Peyer's patch (tissue), 4 donors: ENCODE results near the gene ATOH8. TPM values are rescaled to one million over a fixed set of nuclear protein-coding genes. Genes with fewer than 3 reads are reported as not detected.
"Not testable (repeated sequence)": the region's sequence is repeated elsewhere in the genome, so short reads cannot be mapped to it uniquely, and the experiment has no call there.

ENCODE experiments used
- DNase-seq, 3 donors: peaks; one replicate each; pipeline ENCODE4 v3.0.0-alpha.2; 2017 to 2019
- H3K27ac ChIP-seq, 4 donors: fragments of 200-600 bp; sonication (generic); one replicate each; pipeline ENCODE4 v1.5.1; 2016 to 2019
- H3K27me3 ChIP-seq, 2 donors: fragments of 200-600 bp; sonication (generic); one replicate each; pipeline ENCODE4 v1.5.1; 2019
- H3K36me3 ChIP-seq, 3 donors: fragments of 200-600 bp; sonication (generic); one replicate each; pipeline ENCODE4 v1.5.1; 2016 to 2019
- H3K4me1 ChIP-seq, 4 donors: fragments of 200-600 bp; sonication (generic); one replicate each; pipeline ENCODE4 v1.5.1; 2016 to 2019
- H3K4me3 ChIP-seq, 4 donors: fragments of 200-600 bp; sonication (generic); 1 replicate in 3 of 4; 2 replicates in 1 of 4; pipeline ENCODE4 v1.5.1; 2016 to 2019; ENCODE audit warnings: mild to moderate bottlenecking in 1 of 4
- H3K9me3 ChIP-seq, 4 donors: fragments of 200-600 bp; sonication (generic); one replicate each; pipeline ENCODE4 v1.5.1; 2016 to 2019; ENCODE audit warnings: mild to moderate bottlenecking in 1 of 4
- CTCF ChIP-seq, 6 experiments: fragments of 450-650 bp in 4 of 6; fragments of 200-600 bp in 2 of 6; sonication (generic) in 1 of 6; IDR thresholded peaks; one replicate each; pipeline ENCODE4 v1.5.1; 2017 to 2019; ENCODE audit warnings: antibody characterized with exemption in 6 of 6, mild to moderate bottlenecking in 3 of 6, moderate library complexity in 1 of 6
- POLR2A ChIP-seq, 2 donors: fragments of 450-650 bp; IDR thresholded peaks; one replicate each; pipeline ENCODE4 v1.5.1; 2017; ENCODE audit warnings: antibody characterized with exemption in 2 of 2, mild to moderate bottlenecking in 2 of 2, moderate library complexity in 2 of 2
- total RNA-seq, 4 donors: library from RNA; depleted of rRNA; stranded (reverse); fragments of >200 nt; gene quantifications; one replicate each; pipeline ENCODE4 v1.1.0, GENCODE V29; 2016

The ATOH8 gene
- total RNA-seq, 4 donors from 2014 or later, result 5.3 to 35.5 (median 13.9) TPM

- TF ChIP-seq POLR2A (IDR thresholded peaks at IDR 0.05) (no peak), CTCF (IDR thresholded peaks at IDR 0.05) (no peak)
- Histone ChIP-seq H3K4me1 (peaks cover 0 to 1% (median 0%) of the 10 kb centered on the region in 4 donors), H3K27ac (peak overlapping the region in 2 of 4 donors; percentile 55 to 70), H3K9me3 (no peaks in the 10 kb centered on the region), H3K27me3 (no peaks in the 10 kb centered on the region), H3K36me3 (no peaks in the 10 kb centered on the region), H3K4me3 (no peak overlapping the region)
- DNase-seq, result no peak
Observed at GRCh38 chr2:85712336-85712735, 41.5 kb upstream of the ATOH8 start.

- H3K4me1 ChIP-seq, result no peaks in the 10 kb centered on the region
- no peak for TF ChIP-seq POLR2A (IDR thresholded peaks at IDR 0.05)
- TF ChIP-seq CTCF (IDR thresholded peaks at IDR 0.05), result no peak
- no peak overlapping the region for H3K4me3 ChIP-seq
- peak overlapping the region in 2 of 4 donors; percentile 55 to 70 for H3K27ac ChIP-seq
- no peaks in the 10 kb centered on the region for H3K27me3 ChIP-seq
- DNase-seq, result no peak
- no peaks in the 10 kb centered on the region for H3K36me3 ChIP-seq
- H3K9me3 ChIP-seq, result no peaks in the 10 kb centered on the region
Observed at GRCh38 chr2:85712849-85713612, 40.8 kb upstream of the ATOH8 start.

GRCh38 chr2:85713836-85714235 is 40.0 kb upstream of the ATOH8 start:
- H3K9me3 ChIP-seq, result no peaks in the 10 kb centered on the region
- TF ChIP-seq POLR2A (IDR thresholded peaks at IDR 0.05) (no peak), CTCF (IDR thresholded peaks at IDR 0.05) (no peak)
- no peak overlapping the region for H3K4me3 ChIP-seq
- H3K27ac ChIP-seq, result peak overlapping the region in 1 of 4 donors; percentile 70
- H3K4me1 ChIP-seq, result no peaks in the 10 kb centered on the region
- H3K27me3 ChIP-seq, result no peaks in the 10 kb centered on the region
- H3K36me3 ChIP-seq, result no peaks in the 10 kb centered on the region
- no peak for DNase-seq

DNA sequence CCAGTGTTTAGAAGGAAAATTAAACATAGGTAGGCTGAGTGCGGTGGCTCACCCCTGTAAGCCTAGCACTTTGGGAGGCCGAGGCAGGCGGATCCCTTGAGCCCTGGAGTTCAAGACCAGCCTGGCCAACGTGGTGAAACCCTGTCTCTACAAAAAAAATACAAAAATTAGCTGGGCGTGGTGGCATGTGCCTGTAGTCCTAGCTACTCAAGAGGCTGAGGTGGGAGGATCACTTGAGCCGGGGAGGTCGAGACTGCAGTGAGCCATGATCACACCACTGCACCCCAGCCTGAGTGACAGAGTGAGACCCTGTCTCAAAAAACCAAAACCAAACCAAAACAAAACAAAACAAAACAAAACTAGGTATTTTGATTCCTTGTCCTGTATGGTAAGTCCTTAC is 39.4 kb upstream of the ATOH8 start:
- H3K9me3 ChIP-seq, H3K27me3 ChIP-seq, DNase-seq, H3K36me3 ChIP-seq, H3K4me1 ChIP-seq, H3K27ac ChIP-seq, H3K4me3 ChIP-seq: not testable (repeated sequence)

DNA sequence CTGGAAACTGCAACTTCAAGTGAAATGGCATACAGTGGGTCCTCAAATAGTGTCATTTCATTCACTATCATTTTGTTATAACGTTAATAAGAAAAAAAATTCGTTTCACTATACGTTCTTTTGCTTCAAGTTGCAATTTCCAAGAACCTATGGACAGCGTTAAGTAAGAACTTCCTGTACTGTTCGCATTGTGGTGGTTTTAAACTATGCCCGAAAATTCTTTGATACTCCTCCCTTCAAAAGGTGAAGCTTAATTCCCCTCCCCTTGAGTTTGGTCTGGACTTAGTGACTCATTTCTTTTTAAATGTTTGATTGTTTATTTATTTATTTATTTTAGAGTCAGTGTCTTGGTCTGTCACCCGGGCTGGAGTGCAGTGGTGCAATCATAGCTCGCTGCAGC is 39.0 kb upstream of the ATOH8 start:
- no peaks in the 10 kb centered on the region for H3K27me3 ChIP-seq
- DNase-seq, result no peak
- no peak overlapping the region for H3K4me3 ChIP-seq
- TF ChIP-seq POLR2A (IDR thresholded peaks at IDR 0.05) (no peak), CTCF (IDR thresholded peaks at IDR 0.05) (no peak)
- no peaks in the 10 kb centered on the region for H3K4me1 ChIP-seq
- no peaks in the 10 kb centered on the region for H3K9me3 ChIP-seq
- no peaks in the 10 kb centered on the region for H3K36me3 ChIP-seq
- no peak overlapping the region for H3K27ac ChIP-seq

GRCh38 chr2:85716346-85716914 is 37.4 kb upstream of the ATOH8 start:
- Histone ChIP-seq H3K27ac (no peak overlapping the region), H3K4me1 (no peaks in the 10 kb centered on the region), H3K27me3 (no peaks in the 10 kb centered on the region), H3K9me3 (no peaks in the 10 kb centered on the region), H3K36me3 (no peaks in the 10 kb centered on the region), H3K4me3 (no peak overlapping the region)
- no peak for DNase-seq
- TF ChIP-seq POLR2A (IDR thresholded peaks at IDR 0.05), result no peak
- no peak for TF ChIP-seq CTCF (IDR thresholded peaks at IDR 0.05)
